Spleen (tissue), 13 donors: ENCODE results near the gene GRK5. TPM values are rescaled to one million over a fixed set of nuclear protein-coding genes. Genes with fewer than 3 reads are reported as not detected.

Experiments used
- DNase-seq: peaks from one replicate; pipeline ENCODE4 v3.0.0-alpha.2; 2020
- H3K27ac ChIP-seq, 8 donors: fragments of 200-600 bp; sonication (generic) in 7 of 8; 1 replicate in 4 of 8; 2 replicates in 4 of 8; pipeline versions ENCODE4 v1.5.0 to v1.8.0; 2016 to 2021; ENCODE audit warnings: inconsistent platforms in 4 of 8, mild to moderate bottlenecking in 4 of 8, moderate library complexity in 1 of 8
- H3K27me3 ChIP-seq, 7 donors: fragments of 200-600 bp; sonication (generic) in 6 of 7; replicated peaks in 1 of 7; 1 replicate in 4 of 7; 2 replicates in 3 of 7; pipeline versions ENCODE4 v1.5.0 to v1.8.0; 2016 to 2021; ENCODE audit warnings: inconsistent platforms in 3 of 7, mild to moderate bottlenecking in 1 of 7
- H3K36me3 ChIP-seq, 6 donors: fragments of 200-600 bp; sonication (generic) in 5 of 6; 1 replicate in 4 of 6; 2 replicates in 2 of 6; pipeline versions ENCODE4 v1.5.0 to v1.8.0; 2016 to 2021; ENCODE audit warnings: inconsistent platforms in 2 of 6
- H3K4me1 ChIP-seq, 6 donors: fragments of 200-600 bp; sonication (generic) in 5 of 6; 1 replicate in 3 of 6; 2 replicates in 3 of 6; pipeline versions ENCODE4 v1.5.0 to v1.8.0; 2016 to 2021; ENCODE audit warnings: inconsistent platforms in 3 of 6
- H3K4me3 ChIP-seq, 8 donors: fragments of 200-600 bp; sonication (generic) in 7 of 8; 1 replicate in 4 of 8; 2 replicates in 4 of 8; pipeline versions ENCODE4 v1.5.0 to v1.8.0; 2016 to 2021; ENCODE audit warnings: inconsistent platforms in 4 of 8, mild to moderate bottlenecking in 4 of 8, moderate library complexity in 2 of 8
- H3K9me3 ChIP-seq, 8 donors: fragments of 200-600 bp; sonication (generic) in 7 of 8; 1 replicate in 4 of 8; 2 replicates in 4 of 8; pipeline versions ENCODE4 v1.5.0 to v1.8.0; 2016 to 2021; ENCODE audit warnings: inconsistent platforms in 4 of 8
- CTCF ChIP-seq, 11 experiments: fragments of 200-600 bp in 7 of 11; fragments of 450-650 bp in 4 of 11; sonication (generic) in 4 of 11; IDR thresholded peaks in 8 of 11; conservative IDR thresholded peaks in 3 of 11; 1 replicate in 7 of 11; 2 replicates in 4 of 11; pipeline versions ENCODE4 v1.4.0 to v1.8.0; 2016 to 2021; ENCODE audit warnings: antibody characterized with exemption in 11 of 11, inconsistent platforms in 4 of 11, mild to moderate bottlenecking in 1 of 11
- POLR2A ChIP-seq, 3 donors: fragments of 450-650 bp; IDR thresholded peaks; one replicate each; pipeline ENCODE4 v1.5.1; 2017; ENCODE audit warnings: antibody characterized with exemption in 3 of 3, mild to moderate bottlenecking in 1 of 3
- POLR2AphosphoS5 ChIP-seq, 3 donors: sonication (generic); formaldehyde crosslinking; IDR thresholded peaks; one replicate each; pipeline ENCODE4 v1.5.1; 2017; ENCODE audit warnings: antibody characterized with exemption in 3 of 3
- WGBS, 5 donors: extraction: QIAGEN DNeasy Blood & Tissue Kit in 3 of 5; methylation state at CpG; one replicate each; pipeline versions ENCODE4 v1.1.5 to v1.1.7; 2013 to 2018; 5-methylcytosine and 5-hydroxymethylcytosine counted together
- intact Hi-C: fragments of 100-400 bp; cut with DNase I; formaldehyde crosslinking; loops from one replicate; pipeline ENCODE4 v1.15.0; 2023; ENCODE audit warnings: low total_unique reads
- long read RNA-seq, 2 donors: transcript quantifications; one replicate each; lab custom pipeline, GENCODE V29; 2026
- polyA plus RNA-seq, 3 donors: library from polyadenylated mRNA; stranded (reverse); fragments of 200-250 nt; gene quantifications; one replicate each; pipeline ENCODE4 v1.2.1, GENCODE V29; 2013
- total RNA-seq, 7 donors: library from RNA; depleted of rRNA in 3 of 7; stranded (reverse); fragments of >200 nt in 3 of 7; fragmentation: NEBNext Ultra II Directional in 4 of 7; extraction: Animal tissue kit (Norgen Biotek cat#: 25700) in 4 of 7; gene quantifications; one replicate each; pipeline versions ENCODE4 v1.1.0 to v1.2.1, GENCODE V29; 2016 to 2021
- donor health status: healthy with polysubstance abuse.
- donor health status: DM: no; HTN: no; CAD: no; lungs with moderate emphysema.
- donor health status: DM: no; HTN: no; CAD: no.
- donor health status: Bipolar disorder and iron deficiency.
- donor health status: healthy.
- donor health status: DM: no; HTN: no; CAD: no.
- donor health status: DM: yes; HTN: yes; CAD: no.

Gene GRK5
- total RNA-seq (10 to 100 TPM; 47.2 to 85.2 (median 59.7) TPM), polyA plus RNA-seq (10 to 100 TPM; 15.5 to 25.0 (median 18.4) TPM)
- long read RNA-seq, donor 1, full-length matches to known transcripts, result 8 of 8 reads
- long read RNA-seq, donor 1, partial matches to known transcripts, result 0 of 8 reads
- long read RNA-seq, donor 1, other reads (novel, unspliced or antisense), result 0 of 8 reads
- long read RNA-seq, donor 2, partial matches to known transcripts, result 5 of 8 reads
- long read RNA-seq, donor 2, other reads (novel, unspliced or antisense), result 0 of 8 reads

GRCh38 chr10:119207366-119207666 lies at the start of gene GRK5:
Gene GRK5 (plus strand): TSS chr10:119207571. CDS start chr10:119207918, 347 bp downstream.
- DNase-seq, result peak; percentile 99
- H3K36me3 ChIP-seq, result no peaks in the 10 kb centered on the region
- H3K4me3 ChIP-seq, result peak within 1 kb of the TSS; percentile 59 to 96 (median 86)
- peak within 1 kb of the TSS; percentile 91 to 99 (median 97) for H3K27ac ChIP-seq
- H3K27me3 ChIP-seq, result no peaks in the 10 kb centered on the region
- 0 to 1% (median 0%) methylated on average over 7 to 34 of the region's 34 CpGs for WGBS, 5 donors
- H3K9me3 ChIP-seq, result no peaks in the 10 kb centered on the region
- peaks cover 17 to 72% (median 53%) of the 10 kb centered on the region in 6 donors for H3K4me1 ChIP-seq
- TF ChIP-seq POLR2AphosphoS5 (IDR thresholded peaks at IDR 0.05), result peak; percentile 89 to 95 (median 95)
- no peak for TF ChIP-seq CTCF (IDR thresholded peaks at IDR 0.05 in 8 of 11, conservative IDR thresholded peaks at IDR 0.05 in 3 of 11)
- peak in 2 of 3 donors; percentile 46 to 66 for TF ChIP-seq POLR2A (IDR thresholded peaks at IDR 0.05)
- intact Hi-C loops, result loop anchor here (5.0 kb wide), 2 partner anchors 100 to 210 kb away; no protein-coding TSS in a partner anchor

- 70 to 90% (median 81%) methylated on average over 7 to 8 of the region's 8 CpGs for WGBS, 5 donors
- no peaks in the 10 kb centered on the region for H3K27me3 ChIP-seq
- peaks cover 0 to 22% (median 3%) of the 10 kb centered on the region in 6 donors for H3K4me1 ChIP-seq
- TF ChIP-seq POLR2A (IDR thresholded peaks at IDR 0.05) (no peak), POLR2AphosphoS5 (IDR thresholded peaks at IDR 0.05) (no peak), CTCF (IDR thresholded peaks at IDR 0.05 in 8 of 11, conservative IDR thresholded peaks at IDR 0.05 in 3 of 11) (no peak)
- intact Hi-C loops, result no loop called here
- no peak overlapping the region for H3K4me3 ChIP-seq
- peaks cover 5 to 86% (median 50%) of the 10 kb centered on the region in 6 donors for H3K36me3 ChIP-seq
- H3K9me3 ChIP-seq, result no peaks in the 10 kb centered on the region
- H3K27ac ChIP-seq, result peak overlapping the region in 3 of 8 donors; percentile 13 to 49 (median 42)
- no peak for DNase-seq
Measured at GRCh38 chr10:119159332-119159731, 48.0 kb upstream of the GRK5 start.

- TF ChIP-seq CTCF (IDR thresholded peaks at IDR 0.05 in 8 of 11, conservative IDR thresholded peaks at IDR 0.05 in 3 of 11), result no peak
- TF ChIP-seq POLR2AphosphoS5 (IDR thresholded peaks at IDR 0.05), result no peak
- TF ChIP-seq POLR2A (IDR thresholded peaks at IDR 0.05), result no peak
- Histone ChIP-seq H3K27ac (no peak overlapping the region), H3K27me3 (no peaks in the 10 kb centered on the region), H3K9me3 (no peaks in the 10 kb centered on the region), H3K4me3 (no peak overlapping the region), H3K4me1 (peaks cover 5 to 43% (median 21%) of the 10 kb centered on the region in 6 donors), H3K36me3 (peaks cover 0 to 60% (median 28%) of the 10 kb centered on the region in 6 donors)
- 81 to 87% (median 84%) methylated on average over 11 of the region's 11 CpGs for WGBS, 5 donors
- no peak for DNase-seq
- intact Hi-C loops, result no loop called here
Measured at GRCh38 chr10:119161680-119162451, 45.5 kb upstream of the GRK5 start.
